HG02610 (cell line): ENCODE measurements around the gene SIM1.
A peak's percentile ranks its signal among the peaks of the same experiment; 100 is the strongest.

ENCODE experiments used
- ATAC-seq: cut with Tn5 transposase; IDR thresholded peaks from one replicate; pipeline ENCODE4 v1.9.1; 2021; ENCODE audit warnings: mild to moderate bottlenecking, moderate library complexity; ENCODE audit not compliant: unreplicated experiment

Gene SIM1

DNA sequence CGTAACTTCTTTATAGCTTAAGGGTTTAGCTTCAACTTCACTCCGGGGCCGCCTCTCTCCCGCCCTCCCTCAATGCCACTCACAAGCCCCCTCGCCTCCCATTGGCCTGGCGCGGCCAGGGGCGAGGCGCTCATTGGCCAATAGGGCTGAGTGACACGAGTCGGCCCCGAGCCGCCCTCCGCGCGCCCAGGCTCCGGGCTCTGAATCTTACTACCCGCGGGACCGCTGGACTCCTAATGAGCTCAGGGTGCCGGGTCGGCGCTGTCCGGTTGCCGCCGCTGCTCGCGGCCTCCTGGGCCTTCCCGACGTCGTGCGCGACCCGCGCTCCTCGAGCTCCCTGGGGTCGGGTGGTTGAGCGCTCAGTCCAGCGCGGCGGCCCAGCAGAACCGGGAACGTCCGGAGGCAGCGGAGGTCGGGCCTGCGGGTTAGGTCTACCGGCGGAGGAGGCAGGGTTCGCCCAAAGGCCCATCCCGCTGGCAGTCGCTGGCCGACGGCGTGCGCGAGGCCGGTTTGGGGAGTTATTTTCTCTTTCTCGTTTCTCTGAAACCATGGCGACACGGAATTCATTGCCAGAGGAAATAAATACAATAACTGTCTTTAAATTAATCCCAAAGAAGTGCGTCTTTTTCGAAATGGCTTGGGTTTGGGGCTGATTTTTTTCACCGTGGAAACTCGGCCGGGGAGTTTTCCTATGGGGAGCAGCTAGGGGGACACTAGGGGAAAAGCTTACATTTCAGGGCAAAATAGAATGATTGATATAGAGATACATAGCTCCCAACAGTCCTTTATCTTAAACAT, at the start of gene SIM1:
Gene SIM1, minus strand, starts transcription at position 19 of the 798 bp plus-strand sequence. CDS start 1,453 bp downstream, outside the sequence.
- peak; percentile 94 for ATAC-seq

DNA sequence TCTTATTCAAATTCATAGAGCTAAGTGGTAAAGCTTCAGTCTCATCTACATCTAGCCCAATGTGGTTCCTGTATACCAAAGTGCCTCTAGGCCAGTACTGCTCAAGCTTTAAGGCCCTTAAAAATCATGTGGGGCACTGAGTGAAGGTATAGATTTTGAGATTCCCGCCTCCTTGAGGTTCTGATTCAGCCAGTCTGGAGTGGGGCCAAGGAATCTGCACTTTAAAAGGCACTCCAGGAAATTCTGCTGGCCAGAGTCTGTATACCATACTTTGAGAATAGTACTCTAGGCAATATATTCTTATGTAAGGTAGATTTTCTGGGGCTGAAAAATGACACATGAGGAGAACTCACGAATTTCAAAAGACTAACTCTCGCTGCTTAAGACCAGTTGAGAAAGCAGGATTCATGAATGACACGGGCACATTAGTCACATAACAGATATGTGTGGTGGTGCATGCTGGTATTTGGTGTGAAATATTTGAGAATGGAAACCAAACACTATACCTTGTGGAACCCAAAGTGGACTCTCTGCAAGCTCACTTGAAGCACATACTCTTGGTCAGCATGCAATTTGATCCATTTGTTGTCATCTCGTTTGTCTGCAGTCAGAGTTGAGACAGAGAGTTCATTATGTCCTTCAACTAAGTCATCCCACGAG, 47.6 kb upstream of the SIM1 start:
- no peak for ATAC-seq

DNA sequence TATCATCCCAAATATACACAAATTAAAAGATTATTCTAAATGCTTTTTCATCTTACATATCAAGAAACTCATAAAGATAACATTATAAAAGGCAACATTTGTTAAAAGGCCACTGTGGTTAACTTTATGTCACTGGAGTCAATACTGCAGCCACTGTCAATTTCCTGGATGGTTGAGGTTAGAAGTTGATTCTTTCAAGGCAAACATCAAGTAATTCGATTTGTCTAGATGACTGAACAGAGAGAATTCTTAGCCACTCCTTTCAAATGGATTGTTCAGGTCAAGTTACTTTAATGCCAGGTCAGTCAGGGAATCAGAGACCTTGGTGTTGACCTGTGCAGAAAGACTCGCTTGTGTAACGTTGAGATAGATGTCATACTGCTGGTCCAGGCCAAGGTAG, 44.4 kb upstream of the SIM1 start:
- ATAC-seq, result no peak

DNA sequence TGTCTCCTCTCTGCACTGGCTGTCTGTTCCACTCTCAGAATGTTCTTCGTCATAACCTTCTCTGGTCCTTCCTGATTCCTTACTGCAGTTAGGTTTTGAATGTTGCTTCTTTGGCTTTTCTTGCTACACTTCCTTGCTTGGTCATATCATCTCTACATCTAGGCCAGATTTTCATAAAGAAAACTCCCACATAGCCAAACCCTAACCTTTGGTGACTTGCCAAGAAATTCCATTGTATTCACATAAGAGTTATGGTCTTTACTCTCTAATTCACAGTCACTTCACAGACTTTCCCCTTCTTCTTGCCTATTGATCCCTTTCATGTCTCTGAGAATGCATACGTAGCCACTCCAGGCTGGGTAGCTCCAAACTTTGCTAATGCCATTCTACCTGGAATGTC, 41.9 kb upstream of the SIM1 start:
- no peak for ATAC-seq

- peak; percentile 38 for ATAC-seq
These were observed 40.3 kb upstream of the SIM1 start for GRCh38 chr6:100504786-100505737.

DNA sequence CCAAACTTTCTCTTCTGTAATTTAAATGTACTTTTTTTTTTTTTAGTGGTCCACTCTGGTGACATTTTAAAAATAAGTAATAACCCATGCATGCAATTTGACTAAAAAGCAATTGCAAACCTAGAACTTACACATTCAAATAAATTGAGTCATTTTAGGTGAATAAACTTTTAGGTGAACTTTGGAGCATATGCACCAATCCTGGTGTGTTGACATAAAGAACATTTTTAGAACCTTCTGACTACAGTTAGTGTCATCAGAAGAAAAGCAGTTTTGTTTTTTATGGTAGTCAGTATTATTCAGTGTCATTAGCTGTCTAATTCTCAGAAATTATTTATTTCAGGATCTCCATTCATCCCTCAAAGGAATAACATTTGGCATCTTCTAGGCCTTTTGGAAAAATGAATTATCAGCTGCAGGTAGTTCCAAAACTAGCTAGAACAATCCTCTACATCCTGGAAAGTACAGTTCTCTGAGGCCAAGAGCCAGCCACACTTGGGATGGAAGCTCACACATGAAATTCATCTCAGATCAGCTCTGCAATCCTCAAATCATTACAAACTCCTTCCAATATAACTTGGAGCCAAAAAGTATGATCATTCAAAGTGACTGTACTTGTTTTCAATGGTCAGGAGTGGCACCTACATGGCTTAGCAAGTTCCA, 38.5 kb upstream of the SIM1 start:
- ATAC-seq, result no peak

DNA sequence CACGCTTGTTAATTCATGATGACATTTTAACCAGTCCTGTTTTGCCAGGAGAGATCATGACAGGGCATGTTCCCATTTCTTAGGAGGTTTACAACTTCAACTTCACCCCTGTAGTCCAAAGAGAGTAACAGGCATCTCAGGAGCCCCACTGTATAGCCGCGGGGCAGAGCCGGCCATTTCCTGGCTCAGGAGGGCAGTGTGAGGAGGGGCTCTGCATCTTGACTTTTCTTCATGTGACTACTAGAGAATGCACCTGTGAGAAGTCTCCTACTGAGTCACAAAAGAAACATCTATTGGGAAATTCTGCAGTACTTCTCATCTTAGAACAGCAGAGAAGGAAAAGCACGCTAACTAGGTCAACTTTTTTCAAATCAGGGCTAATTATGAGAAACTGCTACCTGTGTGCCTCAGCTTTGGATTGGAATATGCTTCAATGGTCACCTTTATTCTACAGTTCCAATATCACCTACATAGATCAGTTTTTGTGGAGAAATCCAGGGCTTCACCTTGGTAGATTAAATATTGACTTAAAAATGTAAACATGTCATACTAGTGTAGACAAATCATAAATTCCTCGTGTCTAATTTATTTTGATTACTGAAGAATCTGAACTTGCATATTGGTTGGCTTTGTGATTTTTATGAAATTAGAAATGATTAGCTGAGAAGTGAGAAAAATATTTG, 28.6 kb upstream of the SIM1 start:
- no peak for ATAC-seq

- ATAC-seq, result no peak
These were observed 27.4 kb upstream of the SIM1 start for GRCh38 chr6:100491952-100492670.

- ATAC-seq, result no peak
These were observed 25.3 kb upstream of the SIM1 start for GRCh38 chr6:100490065-100490464.

- no peak for ATAC-seq
These were observed 23.5 kb upstream of the SIM1 start for GRCh38 chr6:100488244-100488643.

DNA sequence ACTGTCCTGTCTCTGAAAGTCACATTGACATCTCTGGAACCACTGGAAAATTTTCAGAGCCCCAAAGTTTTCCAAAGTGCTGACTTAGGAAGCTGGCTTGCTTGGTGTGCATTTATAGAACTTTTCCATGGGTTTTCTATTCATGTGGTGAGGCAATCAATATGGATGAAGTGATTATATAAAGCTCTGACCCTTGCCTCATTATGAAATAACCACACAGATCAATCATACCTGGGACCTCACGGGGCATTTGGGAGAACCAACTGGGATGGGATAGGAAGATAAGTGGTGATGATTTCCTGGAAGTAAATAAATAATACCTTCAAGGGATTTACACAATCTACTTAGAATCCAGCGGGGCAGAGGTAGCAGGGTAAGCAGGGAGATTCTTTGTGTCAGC, 22.9 kb upstream of the SIM1 start:
- ATAC-seq, result no peak

GRCh38 chr6:100485268-100485667, 20.5 kb upstream of the SIM1 start:
- no peak for ATAC-seq

DNA sequence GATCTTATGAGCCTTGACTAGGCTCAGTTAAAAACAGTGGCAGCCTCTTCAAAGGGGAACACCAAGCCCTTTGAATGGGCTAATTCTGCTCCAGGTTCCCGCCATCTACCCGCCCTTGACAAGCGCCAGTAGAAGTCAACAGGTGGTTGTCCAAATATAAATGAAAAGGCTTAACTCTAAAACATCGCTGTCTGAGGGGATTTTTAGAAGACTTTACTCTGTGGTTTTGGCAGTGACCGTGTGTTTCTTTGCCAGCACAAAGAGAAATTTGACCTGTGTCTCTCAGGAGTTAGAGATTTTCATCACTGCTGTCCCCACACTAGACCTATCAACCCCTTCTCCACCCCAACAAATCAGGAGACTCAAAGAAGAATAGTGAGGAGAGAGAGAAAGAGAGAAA, 19.8 kb upstream of the SIM1 start:
- ATAC-seq, result peak; percentile 42

- ATAC-seq, result no peak
These were observed 18.0 kb upstream of the SIM1 start for GRCh38 chr6:100482698-100483097.

GRCh38 chr6:100479179-100480035, 14.7 kb upstream of the SIM1 start:
- ATAC-seq, result peak; percentile 36

GRCh38 chr6:100475554-100476320, 11.0 kb upstream of the SIM1 start:
- ATAC-seq, result peak; percentile 81

DNA sequence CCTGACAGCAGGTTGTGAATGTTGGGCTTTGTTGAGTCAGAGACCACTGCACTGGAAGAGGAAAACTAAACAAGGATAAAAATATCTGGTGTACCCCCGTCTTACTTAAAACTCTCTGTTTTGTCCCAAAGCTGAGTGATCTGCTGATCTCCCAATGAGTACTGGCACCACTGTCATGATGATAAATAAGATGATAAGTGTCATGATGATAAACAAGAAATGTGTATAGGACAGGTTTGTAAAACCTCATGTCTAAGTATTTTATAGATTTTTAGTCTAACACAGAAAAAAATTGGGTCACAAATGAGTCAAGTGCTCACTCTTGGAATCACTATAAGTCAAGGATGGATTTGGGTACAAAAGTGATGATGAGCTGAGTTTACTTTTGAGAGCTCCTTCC, 8.5 kb upstream of the SIM1 start:
- ATAC-seq, result no peak

- ATAC-seq, result peak; percentile 86
These were observed 8.0 kb upstream of the SIM1 start for GRCh38 chr6:100472674-100473073.
